OCI-LY3 (cell line): ENCODE data around the gene ARSJ.

Source experiments
- CTCF ChIP-seq: fragments of 200-600, 300-600 bp; sonication (generic); IDR thresholded peaks from 2 replicates; pipeline ENCODE4 v1.5.1; 2014; ENCODE audit warnings: antibody characterized with exemption, low read length, low read depth
- EZH2phosphoT487 ChIP-seq: fragments of 200-600 bp; shearing (Covaris generic); IDR thresholded peaks from 2 replicates; pipeline ENCODE4 v1.6.1; 2018; ENCODE audit warnings: antibody characterized with exemption, mixed run types, low read depth

GRCh38 chr4:113975578-113975977, 3.9 kb downstream of the ARSJ start:
- TF ChIP-seq CTCF (no peak), EZH2phosphoT487 (no peak)
